Heart left ventricle (tissue), 13 donors: ENCODE data around the gene TRIM14.

Experiments
- POLR2A ChIP-seq, 2 donors: fragments of 450-650 bp; IDR thresholded peaks; one replicate each; pipeline ENCODE4 v1.6.1; 2017; ENCODE audit warnings: antibody characterized with exemption in 2 of 2, mild to moderate bottlenecking in 2 of 2, moderate library complexity in 2 of 2
- TF ChIP-seq, protein P1 (sequence below), 12 donors: fragments of 200-600 bp; sonication (generic) in 4 of 12; IDR thresholded peaks; one replicate each; pipeline versions ENCODE4 v1.5.0 to v1.8.0; 2018 to 2022; ENCODE audit warnings: antibody characterized with exemption in 12 of 12, mild to moderate bottlenecking in 5 of 12
- donor health status: ischemic (EF 13 %, LVEDD 7.1; RV severe dilation, severe dysfunction).
- donor health status: DM: no; HTN: yes; CAD: no.
- donor health status: DM: no; HTN: no; CAD: no.
- donor health status: ischemic (EF 25% LVEDD 6.9; RV normal size, moderate dysfunction).
- donor health status: ischemic (EF 25% LVEDD 5.7; RV mildly dilated, moderate dysfunction).
- donor health status: ischemic (EF 35%, LVEDD 5.7; RV mildly dilated, moderate dysfunction).
- donor health status: nonischemic (EF 11% LVEDD 7.7; RV severe dilation, severe dysfunction).
- donor health status: DM: yes; HTN: yes; CAD: no.
- donor health status: PGD.
- donor health status: ischemic (EF 29% LVEDD 5.4; RV normal size, mild dysfunction).
- donor health status: nonischemic (EF 23%, LVEDD 6.1; RV moderate dilation, normal function).

DNA sequence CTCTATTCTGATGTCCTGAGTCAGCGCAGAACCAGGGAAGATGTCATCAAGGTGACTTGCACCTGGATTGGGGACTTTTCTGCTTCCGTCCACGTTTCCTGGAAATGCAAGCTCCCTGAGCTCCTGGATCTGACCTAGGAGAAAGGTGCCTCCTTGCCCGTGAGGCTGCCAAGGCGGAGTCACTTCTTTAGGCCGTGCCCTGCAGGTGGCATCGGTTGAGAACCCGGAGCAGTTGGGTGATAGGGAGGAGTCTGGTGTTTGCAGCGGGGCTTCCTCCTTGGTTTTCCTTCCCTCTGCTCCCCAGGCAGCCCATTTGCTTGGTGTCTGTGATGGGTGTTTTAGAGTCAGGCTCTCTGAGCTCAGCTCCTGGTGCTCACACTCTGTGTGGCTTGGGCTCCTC, 47.3 kb downstream of the TRIM14 start:
- no peak for TF ChIP-seq POLR2A (IDR thresholded peaks at IDR 0.05)
- TF ChIP-seq, protein P1, sequence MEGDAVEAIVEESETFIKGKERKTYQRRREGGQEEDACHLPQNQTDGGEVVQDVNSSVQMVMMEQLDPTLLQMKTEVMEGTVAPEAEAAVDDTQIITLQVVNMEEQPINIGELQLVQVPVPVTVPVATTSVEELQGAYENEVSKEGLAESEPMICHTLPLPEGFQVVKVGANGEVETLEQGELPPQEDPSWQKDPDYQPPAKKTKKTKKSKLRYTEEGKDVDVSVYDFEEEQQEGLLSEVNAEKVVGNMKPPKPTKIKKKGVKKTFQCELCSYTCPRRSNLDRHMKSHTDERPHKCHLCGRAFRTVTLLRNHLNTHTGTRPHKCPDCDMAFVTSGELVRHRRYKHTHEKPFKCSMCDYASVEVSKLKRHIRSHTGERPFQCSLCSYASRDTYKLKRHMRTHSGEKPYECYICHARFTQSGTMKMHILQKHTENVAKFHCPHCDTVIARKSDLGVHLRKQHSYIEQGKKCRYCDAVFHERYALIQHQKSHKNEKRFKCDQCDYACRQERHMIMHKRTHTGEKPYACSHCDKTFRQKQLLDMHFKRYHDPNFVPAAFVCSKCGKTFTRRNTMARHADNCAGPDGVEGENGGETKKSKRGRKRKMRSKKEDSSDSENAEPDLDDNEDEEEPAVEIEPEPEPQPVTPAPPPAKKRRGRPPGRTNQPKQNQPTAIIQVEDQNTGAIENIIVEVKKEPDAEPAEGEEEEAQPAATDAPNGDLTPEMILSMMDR (IDR thresholded peaks at IDR 0.05) = no peak
